ENCODE results near the gene TMEM52. TPM values are rescaled to one million over a fixed set of nuclear protein-coding genes. Genes with fewer than 3 reads are reported as not detected.

TMEM52 gene
- polyA plus RNA-seq, 1 donor from 2014 or later: 0.89 TPM

DNA sequence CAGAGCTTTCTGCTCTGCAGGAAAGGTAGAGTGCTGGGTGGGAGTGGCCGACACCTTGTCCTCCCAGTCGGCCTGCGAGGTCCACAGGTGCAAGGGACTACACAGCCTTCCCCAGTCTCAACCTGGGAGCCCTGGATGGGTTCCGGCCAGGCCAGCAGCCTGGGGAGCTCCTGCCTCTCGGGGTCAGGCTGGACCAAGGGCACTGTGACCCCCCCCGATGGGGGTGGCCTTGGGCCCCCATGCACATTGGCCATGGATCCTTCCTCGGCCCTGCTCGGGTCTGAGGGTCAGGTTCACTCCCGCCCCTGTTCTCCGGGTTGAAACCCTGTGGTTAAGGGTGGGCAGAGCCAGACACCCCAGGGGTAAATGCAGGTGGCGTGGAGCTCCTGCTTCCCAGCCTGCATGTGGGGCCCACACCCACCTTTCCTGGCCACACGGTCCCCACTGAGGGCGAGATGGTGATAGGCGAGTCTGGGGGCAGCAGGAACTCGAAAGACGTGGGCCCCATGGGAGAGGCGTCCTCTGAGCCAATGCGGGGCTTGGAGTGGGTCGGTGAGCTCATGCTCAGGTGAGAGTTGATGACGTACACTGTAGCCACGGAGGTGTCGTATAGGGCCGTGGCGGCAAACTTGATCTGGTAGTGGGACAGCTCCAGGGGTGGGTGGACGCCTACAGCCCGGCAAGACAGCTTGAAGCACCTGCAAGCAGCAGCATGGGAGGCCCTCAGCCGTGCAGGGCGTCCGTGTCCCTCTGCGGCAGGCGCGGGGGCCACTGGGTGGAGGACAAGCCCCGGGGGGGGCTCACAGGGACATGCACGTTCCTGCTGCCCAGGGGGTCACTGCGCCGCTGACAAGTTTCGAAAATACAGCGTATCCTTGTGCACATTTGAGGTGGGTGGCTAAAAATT lies 10.8 kb upstream of the TMEM52 start:
- Histone ChIP-seq H3F3A (ENCODE audit: insufficient read depth, low read length, poor library complexity, severe bottlenecking) (no peaks in the 10 kb centered on the region), H2AFZ (ENCODE audit: low read depth, low read length) (no peak overlapping the region), H3K4me3 (ENCODE audit: low read length) (no peak overlapping the region), H3K36me3 (ENCODE audit: insufficient read depth, low read length) (no peaks in the 10 kb centered on the region), H3K9me3 (ENCODE audit: low read length) (no peaks in the 10 kb centered on the region), H3K9me2 (ENCODE audit: insufficient read depth, low read length) (no peaks in the 10 kb centered on the region), H3K79me2 (replicated peaks; ENCODE audit: insufficient read depth, low read length) (no peaks in the 10 kb centered on the region), H4K20me1 (ENCODE audit: insufficient read depth) (no peaks in the 10 kb centered on the region), H3K27me3 (ENCODE audit: insufficient read depth, low read depth, low read length) (no peaks in the 10 kb centered on the region), H3K27ac (ENCODE audit: low read length) (no peak overlapping the region), H3K4me2 (ENCODE audit: low read length) (no peak overlapping the region), H3K9ac (ENCODE audit: low read length) (no peak overlapping the region)
- TF ChIP-seq TAF1 (IDR thresholded peaks at IDR 0.05; ENCODE audit: low read depth): no peak
- no peak for TF ChIP-seq POLR2AphosphoS5 (IDR thresholded peaks at IDR 0.05)
- TF ChIP-seq CTCF (IDR thresholded peaks at IDR 0.05; ENCODE audit: poor library complexity, severe bottlenecking): no peak
- no peak for TF ChIP-seq EP300 (conservative IDR thresholded peaks at IDR 0.05; ENCODE audit: poor library complexity, severe bottlenecking)
- TF ChIP-seq, protein P1, sequence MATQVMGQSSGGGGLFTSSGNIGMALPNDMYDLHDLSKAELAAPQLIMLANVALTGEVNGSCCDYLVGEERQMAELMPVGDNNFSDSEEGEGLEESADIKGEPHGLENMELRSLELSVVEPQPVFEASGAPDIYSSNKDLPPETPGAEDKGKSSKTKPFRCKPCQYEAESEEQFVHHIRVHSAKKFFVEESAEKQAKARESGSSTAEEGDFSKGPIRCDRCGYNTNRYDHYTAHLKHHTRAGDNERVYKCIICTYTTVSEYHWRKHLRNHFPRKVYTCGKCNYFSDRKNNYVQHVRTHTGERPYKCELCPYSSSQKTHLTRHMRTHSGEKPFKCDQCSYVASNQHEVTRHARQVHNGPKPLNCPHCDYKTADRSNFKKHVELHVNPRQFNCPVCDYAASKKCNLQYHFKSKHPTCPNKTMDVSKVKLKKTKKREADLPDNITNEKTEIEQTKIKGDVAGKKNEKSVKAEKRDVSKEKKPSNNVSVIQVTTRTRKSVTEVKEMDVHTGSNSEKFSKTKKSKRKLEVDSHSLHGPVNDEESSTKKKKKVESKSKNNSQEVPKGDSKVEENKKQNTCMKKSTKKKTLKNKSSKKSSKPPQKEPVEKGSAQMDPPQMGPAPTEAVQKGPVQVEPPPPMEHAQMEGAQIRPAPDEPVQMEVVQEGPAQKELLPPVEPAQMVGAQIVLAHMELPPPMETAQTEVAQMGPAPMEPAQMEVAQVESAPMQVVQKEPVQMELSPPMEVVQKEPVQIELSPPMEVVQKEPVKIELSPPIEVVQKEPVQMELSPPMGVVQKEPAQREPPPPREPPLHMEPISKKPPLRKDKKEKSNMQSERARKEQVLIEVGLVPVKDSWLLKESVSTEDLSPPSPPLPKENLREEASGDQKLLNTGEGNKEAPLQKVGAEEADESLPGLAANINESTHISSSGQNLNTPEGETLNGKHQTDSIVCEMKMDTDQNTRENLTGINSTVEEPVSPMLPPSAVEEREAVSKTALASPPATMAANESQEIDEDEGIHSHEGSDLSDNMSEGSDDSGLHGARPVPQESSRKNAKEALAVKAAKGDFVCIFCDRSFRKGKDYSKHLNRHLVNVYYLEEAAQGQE (IDR thresholded peaks at IDR 0.05; ENCODE audit: borderline replicate concordance): no peak
- no peak for TF ChIP-seq EZH2 (IDR thresholded peaks at IDR 0.05; ENCODE audit: borderline replicate concordance, insufficient read depth, low read length, poor library complexity, severe bottlenecking)
- no peak for TF ChIP-seq SMC3 (conservative IDR thresholded peaks at IDR 0.05; ENCODE audit: poor library complexity)
- no peak for TF ChIP-seq RAD21 (conservative IDR thresholded peaks at IDR 0.05)
- no peak for TF ChIP-seq MXI1 (conservative IDR thresholded peaks at IDR 0.05; ENCODE audit: poor library complexity, severe bottlenecking)

- H3K4me3 ChIP-seq (ENCODE audit: low read length): no peak overlapping the region
- TF ChIP-seq, protein P1 (IDR thresholded peaks at IDR 0.05; ENCODE audit: borderline replicate concordance): no peak
- TF ChIP-seq EZH2 (IDR thresholded peaks at IDR 0.05; ENCODE audit: borderline replicate concordance, insufficient read depth, low read length, poor library complexity, severe bottlenecking): no peak
- TF ChIP-seq MXI1 (conservative IDR thresholded peaks at IDR 0.05; ENCODE audit: poor library complexity, severe bottlenecking): no peak
- TF ChIP-seq RAD21 (conservative IDR thresholded peaks at IDR 0.05): no peak
- no peak for TF ChIP-seq EP300 (conservative IDR thresholded peaks at IDR 0.05; ENCODE audit: poor library complexity, severe bottlenecking)
- no peak for TF ChIP-seq SMC3 (conservative IDR thresholded peaks at IDR 0.05; ENCODE audit: poor library complexity)
- TF ChIP-seq POLR2AphosphoS5 (IDR thresholded peaks at IDR 0.05): no peak
- no peak for TF ChIP-seq CTCF (IDR thresholded peaks at IDR 0.05; ENCODE audit: poor library complexity, severe bottlenecking)
- no peak for TF ChIP-seq TAF1 (IDR thresholded peaks at IDR 0.05; ENCODE audit: low read depth)
- H3K9me3 ChIP-seq (ENCODE audit: low read length): no peaks in the 10 kb centered on the region
- no peaks in the 10 kb centered on the region for H3K79me2 ChIP-seq (replicated peaks; ENCODE audit: insufficient read depth, low read length)
- H3K9me2 ChIP-seq (ENCODE audit: insufficient read depth, low read length): no peaks in the 10 kb centered on the region
- H3K36me3 ChIP-seq (ENCODE audit: insufficient read depth, low read length): no peaks in the 10 kb centered on the region
- H3K4me2 ChIP-seq (ENCODE audit: low read length): no peak overlapping the region
- no peak overlapping the region for H3K9ac ChIP-seq (ENCODE audit: low read length)
- H3K27me3 ChIP-seq (ENCODE audit: insufficient read depth, low read depth, low read length): no peaks in the 10 kb centered on the region
- H2AFZ ChIP-seq (ENCODE audit: low read depth, low read length): no peak overlapping the region
- H3K27ac ChIP-seq (ENCODE audit: low read length): no peak overlapping the region
- H3F3A ChIP-seq (ENCODE audit: insufficient read depth, low read length, poor library complexity, severe bottlenecking): no peaks in the 10 kb centered on the region
- no peaks in the 10 kb centered on the region for H4K20me1 ChIP-seq (ENCODE audit: insufficient read depth)
These were observed 10.1 kb upstream of the TMEM52 start for GRCh38 chr1:1929102-1929638.
